GM21717 (cell line): ENCODE results near the gene CIITA.
"Not testable (repeated sequence)": the region's sequence is repeated elsewhere in the genome, so short reads cannot be mapped to it uniquely, and the experiment has no call there.

Experiments used
- ATAC-seq: cut with Tn5 transposase; IDR thresholded peaks from one replicate; pipeline ENCODE4 v1.9.1; 2021; ENCODE audit warnings: mild to moderate bottlenecking, moderate library complexity; ENCODE audit not compliant: unreplicated experiment

The CIITA gene

GRCh38 chr16:10916534-10916933, 39.5 kb downstream of the CIITA start:
- ATAC-seq = no peak

GRCh38 chr16:10918294-10919002, 41.4 kb downstream of the CIITA start:
- ATAC-seq = no peak

GRCh38 chr16:10919003-10919351, 42.0 kb downstream of the CIITA start:
- no peak for ATAC-seq

DNA sequence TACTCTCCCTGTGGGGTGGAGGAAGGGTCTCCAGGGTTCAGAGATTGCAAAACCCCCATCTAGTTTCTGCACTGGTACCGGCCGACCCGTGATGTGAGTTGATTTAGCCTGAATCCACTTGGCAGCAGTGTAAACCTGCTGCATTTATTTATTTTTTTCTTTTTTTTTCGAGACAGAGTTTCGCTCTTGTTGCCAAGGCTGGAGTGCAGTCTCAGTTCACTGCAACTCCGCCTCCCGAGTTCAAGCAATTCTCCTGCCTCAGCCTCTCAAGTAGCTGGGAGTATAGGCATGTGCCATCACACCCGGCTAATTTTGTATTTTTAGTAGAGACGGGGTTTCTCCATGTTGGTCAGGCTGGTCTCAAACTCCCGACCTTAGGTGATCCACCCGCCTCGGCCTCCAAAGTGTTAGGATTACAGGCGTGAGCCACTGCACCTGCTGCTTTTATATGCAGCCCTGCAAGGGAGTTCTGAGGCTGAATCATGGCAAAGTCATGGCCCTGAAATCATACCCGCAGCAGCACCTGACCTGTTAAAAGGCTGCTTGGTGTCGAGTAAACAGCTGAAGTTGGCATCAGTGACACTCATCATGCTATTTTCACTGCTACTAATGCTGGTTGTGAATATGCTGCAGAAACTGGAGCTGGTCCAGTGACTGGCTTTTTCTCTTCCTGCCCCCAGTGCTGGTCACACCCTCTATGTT, 43.9 kb downstream of the CIITA start:
- no peak for ATAC-seq

- ATAC-seq = no peak
These were observed 44.7 kb downstream of the CIITA start for GRCh38 chr16:10921536-10922327.

DNA sequence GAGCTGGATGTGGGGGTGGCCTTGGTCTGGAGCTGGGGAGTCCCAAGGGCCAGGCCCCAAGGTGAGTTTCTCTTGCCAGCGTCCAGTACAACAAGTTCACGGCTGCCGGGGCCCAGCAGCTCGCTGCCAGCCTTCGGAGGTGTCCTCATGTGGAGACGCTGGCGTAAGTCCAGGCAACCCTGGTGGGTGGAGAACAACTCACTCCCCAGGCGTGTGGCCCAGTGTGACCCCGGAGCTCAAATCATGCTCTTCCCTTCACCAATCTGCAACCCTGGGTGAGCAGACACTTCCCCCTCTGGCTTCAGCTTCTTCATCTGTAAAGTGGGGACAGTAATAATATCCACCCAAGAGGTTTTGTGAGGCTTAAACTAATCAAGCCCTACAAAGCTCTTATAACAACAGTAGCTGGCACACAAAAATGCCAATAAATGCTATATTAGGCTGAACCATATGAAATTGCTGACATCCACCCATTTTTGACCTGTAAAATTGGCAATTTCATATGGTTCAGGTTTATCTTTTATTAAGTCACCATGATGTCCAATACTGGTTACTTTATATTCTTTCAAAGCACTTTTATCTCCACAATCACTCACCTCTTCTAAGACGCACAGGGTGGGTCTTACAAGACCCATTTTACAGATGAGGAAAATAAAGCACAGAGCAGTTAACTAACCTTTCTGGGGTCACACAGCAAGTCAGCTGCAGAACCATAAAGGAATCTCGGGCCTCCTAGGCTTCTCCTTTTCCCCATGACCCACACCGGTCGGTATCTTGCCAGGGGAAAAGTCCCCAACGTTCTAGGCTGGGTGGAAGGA, 45.5 kb downstream of the CIITA start:
- no peak for ATAC-seq

GRCh38 chr16:10923146-10923649, 46.2 kb downstream of the CIITA start:
- ATAC-seq = no peak

- no peak for ATAC-seq
These were observed 46.7 kb downstream of the CIITA start for GRCh38 chr16:10923650-10924214.

- not testable (repeated sequence) for ATAC-seq
These were observed 48.3 kb downstream of the CIITA start for GRCh38 chr16:10925285-10925684.

GRCh38 chr16:10926094-10926493, 49.1 kb downstream of the CIITA start:
- no peak for ATAC-seq

GRCh38 chr16:10926867-10927266, 49.9 kb downstream of the CIITA start:
- ATAC-seq = no peak

- no peak for ATAC-seq
These were observed 50.6 kb downstream of the CIITA start for GRCh38 chr16:10927497-10928112.

DNA sequence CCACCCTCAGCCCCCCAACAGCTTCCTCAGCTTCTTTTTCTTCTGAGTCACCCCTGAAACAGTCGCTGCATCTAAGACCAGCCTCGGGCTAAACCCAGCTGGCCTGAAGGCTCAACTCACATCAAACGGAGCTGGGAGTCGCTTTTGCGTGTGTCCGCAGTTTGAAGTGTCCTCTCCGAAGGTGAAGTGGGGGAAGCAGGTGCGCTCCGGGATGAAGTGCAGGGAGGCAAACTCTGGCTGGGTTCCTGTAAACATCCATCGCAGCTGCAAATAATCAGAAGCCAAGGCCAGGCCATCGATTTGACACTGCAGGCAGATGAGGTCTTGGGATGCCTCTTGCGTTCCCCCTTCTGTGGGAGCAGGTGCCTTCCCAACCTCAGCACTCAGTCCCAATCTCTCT, 52.1 kb downstream of the CIITA start:
- ATAC-seq = not testable (repeated sequence)

GRCh38 chr16:10929853-10930754, 53.1 kb downstream of the CIITA start:
- ATAC-seq = no peak

DNA sequence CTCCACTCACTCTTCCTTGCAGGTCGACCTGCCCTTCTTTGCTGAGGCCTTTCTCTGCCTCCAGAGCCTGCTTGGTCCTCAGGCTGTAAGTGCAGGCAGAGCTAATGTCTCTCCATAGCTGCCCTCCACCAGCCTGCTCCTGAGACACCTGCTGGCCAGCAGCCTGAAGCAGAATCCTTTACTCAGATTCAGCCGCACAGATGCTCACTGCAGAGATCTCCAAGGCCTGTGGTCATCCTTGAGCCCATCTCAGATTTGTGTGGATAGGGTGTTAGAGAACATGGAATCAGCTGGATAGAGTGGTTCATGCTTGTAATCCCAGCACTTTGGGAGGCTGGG, 53.7 kb downstream of the CIITA start:
- no peak for ATAC-seq

DNA sequence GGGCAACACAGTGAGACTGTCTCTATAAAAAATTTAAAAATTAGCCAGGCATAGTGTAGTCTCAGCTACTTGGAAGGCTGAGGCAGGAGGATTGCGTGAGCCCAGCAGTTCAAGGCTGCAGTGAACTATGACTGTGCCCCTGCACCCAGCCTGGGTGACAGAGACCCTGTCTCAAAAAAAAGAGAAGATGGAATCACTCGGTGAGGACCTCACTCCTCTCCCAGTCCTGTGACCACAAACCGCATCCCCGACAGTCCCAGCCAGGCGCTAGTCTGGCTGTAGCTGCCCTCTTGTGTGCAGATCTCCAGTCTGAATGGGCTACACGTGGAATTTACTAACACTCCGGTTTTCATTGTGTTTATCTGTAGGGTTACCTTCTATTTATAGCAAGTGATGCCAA, 54.1 kb downstream of the CIITA start:
- no peak for ATAC-seq

DNA sequence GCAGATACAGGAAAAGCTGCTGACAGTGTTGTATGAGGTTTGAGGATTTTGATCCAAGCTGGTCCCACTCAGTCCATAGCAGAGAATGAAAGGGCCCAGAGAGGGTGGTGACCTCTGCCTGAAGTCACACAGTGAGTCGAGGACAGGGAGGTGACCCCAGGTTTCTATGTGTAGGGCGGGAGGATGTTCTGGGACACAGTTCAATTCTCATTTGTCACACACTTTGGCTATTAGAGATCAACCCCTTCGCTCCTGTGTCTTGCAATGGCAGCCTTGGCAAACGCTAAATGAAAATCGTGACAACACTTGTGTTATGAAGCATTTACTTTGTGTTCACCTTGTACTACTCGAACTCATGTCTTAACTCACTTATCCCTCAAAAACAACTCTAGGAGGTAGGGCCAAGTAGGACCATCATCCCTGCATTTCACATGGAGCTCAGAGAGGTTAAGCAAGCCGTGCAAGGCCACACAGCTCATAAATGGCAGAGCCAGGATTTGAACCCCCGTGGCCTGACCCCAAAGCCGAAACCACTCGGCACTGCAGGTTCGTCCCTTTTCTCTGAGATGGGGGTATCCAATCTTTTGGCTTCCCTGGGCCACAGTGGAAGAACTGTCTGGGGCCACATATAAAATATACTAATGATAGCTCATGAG, 55.1 kb downstream of the CIITA start:
- ATAC-seq = no peak

GRCh38 chr16:10932959-10933710, 56.1 kb downstream of the CIITA start:
- ATAC-seq = no peak
